Activated T-cell treated with anti-CD3 and anti-CD28 coated beads, Interleukin-2, amount 50 U/mL, for 72 hours (primary cell): ENCODE results near the gene CDKAL1. TPM values are rescaled to one million over a fixed set of nuclear protein-coding genes. Genes with fewer than 3 reads are reported as not detected.
A peak's percentile ranks its signal among the peaks of the same experiment; 100 is the strongest.
"Not testable (repeated sequence)": the region's sequence is repeated elsewhere in the genome, so short reads cannot be mapped to it uniquely, and the experiment has no call there.

Experiments
- ATAC-seq, 2 donors: fragments of 150-1000 bp; cut with Tn5 transposase; replicated peaks in 1 of 2; 2 replicates each; pipeline ENCODE4 v1.10.0; 2021; ENCODE audit warnings: moderate library complexity in 2 of 2, mild to moderate bottlenecking in 1 of 2
- DNase-seq, 2 donors: peaks; one replicate each; pipeline ENCODE4 v3.0.0; 2021 to 2022; ENCODE audit warnings: mixed read lengths in 1 of 2
- H3K27ac Mint-ChIP-seq: one replicate; pipeline ENCODE4 v1.8.0; 2022; ENCODE audit warnings: mild to moderate bottlenecking, moderate library complexity, mixed read lengths
- H3K27me3 Mint-ChIP-seq: one replicate; pipeline ENCODE4 v1.8.0; 2022; ENCODE audit warnings: low read depth, mixed read lengths
- H3K36me3 Mint-ChIP-seq, 2 donors: one replicate each; pipeline ENCODE4 v1.8.0; 2022; ENCODE audit warnings: mixed read lengths in 2 of 2, mild to moderate bottlenecking in 1 of 2; ENCODE audit not compliant: insufficient read depth in 2 of 2
- H3K4me1 Mint-ChIP-seq: one replicate; pipeline ENCODE4 v1.8.0; 2022; ENCODE audit warnings: low read depth, mixed read lengths
- H3K4me3 Mint-ChIP-seq, 2 donors: one replicate each; pipeline ENCODE4 v1.8.0; 2022; ENCODE audit warnings: mild to moderate bottlenecking in 2 of 2, mixed read lengths in 2 of 2, moderate library complexity in 2 of 2
- H3K9me3 Mint-ChIP-seq, 2 donors: one replicate each; pipeline ENCODE4 v1.8.0; 2022; ENCODE audit warnings: mixed read lengths in 2 of 2
- total RNA-seq, 2 donors: library from RNA; stranded (reverse); gene quantifications; one replicate each; pipeline ENCODE4 v1.2.3, GENCODE V29; 2022

CDKAL1 gene
- total RNA-seq, 2 donors from 2014 or later = 25.9 to 29.8 TPM

- H3K36me3 Mint-ChIP-seq = no peaks in the 10 kb centered on the region
- peaks cover 0 to 2% of the 10 kb centered on the region in 2 donors for H3K9me3 Mint-ChIP-seq
- no peak overlapping the region for H3K4me3 Mint-ChIP-seq
- no peak for DNase-seq
- no peak overlapping the region for H3K27ac Mint-ChIP-seq
- no peaks in the 10 kb centered on the region for H3K27me3 Mint-ChIP-seq
- ATAC-seq = no peak
- no peaks in the 10 kb centered on the region for H3K4me1 Mint-ChIP-seq
Measured at GRCh38 chr6:21037453-21037852, 503.2 kb downstream of the CDKAL1 start.

GRCh38 chr6:21039926-21040325, 505.7 kb downstream of the CDKAL1 start:
- Mint-ChIP-seq H3K27me3 (no peaks in the 10 kb centered on the region), H3K4me3 (no peak overlapping the region), H3K27ac (no peak overlapping the region), H3K36me3 (no peaks in the 10 kb centered on the region), H3K9me3 (no peaks in the 10 kb centered on the region), H3K4me1 (no peaks in the 10 kb centered on the region)
- no peak for DNase-seq
- no peak for ATAC-seq

GRCh38 chr6:21045135-21045700, 511.0 kb downstream of the CDKAL1 start:
- no peak overlapping the region for H3K4me3 Mint-ChIP-seq

DNA sequence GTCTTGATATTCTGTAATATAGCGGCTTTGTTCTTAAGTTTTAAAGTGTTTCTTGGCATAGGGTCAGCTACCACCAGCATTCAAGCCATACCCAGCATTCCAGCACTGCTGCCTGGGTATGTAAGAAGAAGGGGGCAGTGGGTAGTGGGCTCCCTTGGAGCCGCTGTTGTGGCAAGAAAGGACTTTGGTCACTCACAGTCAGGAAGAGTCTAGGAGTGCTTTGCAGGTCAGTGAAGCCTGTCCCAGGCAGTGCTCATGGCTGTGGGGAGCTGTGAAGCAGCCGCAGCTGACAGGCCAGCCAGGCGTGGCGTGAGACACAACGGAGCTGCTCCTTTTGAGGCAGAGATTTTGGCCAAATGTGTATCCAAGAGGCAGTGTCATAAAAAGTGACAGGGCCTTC, 512.0 kb downstream of the CDKAL1 start:
- Mint-ChIP-seq H3K27me3 (no peaks in the 10 kb centered on the region), H3K36me3 (no peaks in the 10 kb centered on the region), H3K27ac (no peak overlapping the region), H3K4me1 (no peaks in the 10 kb centered on the region), H3K4me3 (no peak overlapping the region), H3K9me3 (no peaks in the 10 kb centered on the region)
- no peak for DNase-seq
- ATAC-seq = no peak

More at GRCh38 chr6:21045135-21045700, 511.0 kb downstream of the CDKAL1 start:
- no peak for ATAC-seq
- Mint-ChIP-seq H3K9me3 (no peaks in the 10 kb centered on the region), H3K27me3 (no peaks in the 10 kb centered on the region), H3K27ac (peak overlapping the region; percentile 19), H3K4me1 (no peaks in the 10 kb centered on the region), H3K36me3 (no peaks in the 10 kb centered on the region)
- DNase-seq = no peak

DNA sequence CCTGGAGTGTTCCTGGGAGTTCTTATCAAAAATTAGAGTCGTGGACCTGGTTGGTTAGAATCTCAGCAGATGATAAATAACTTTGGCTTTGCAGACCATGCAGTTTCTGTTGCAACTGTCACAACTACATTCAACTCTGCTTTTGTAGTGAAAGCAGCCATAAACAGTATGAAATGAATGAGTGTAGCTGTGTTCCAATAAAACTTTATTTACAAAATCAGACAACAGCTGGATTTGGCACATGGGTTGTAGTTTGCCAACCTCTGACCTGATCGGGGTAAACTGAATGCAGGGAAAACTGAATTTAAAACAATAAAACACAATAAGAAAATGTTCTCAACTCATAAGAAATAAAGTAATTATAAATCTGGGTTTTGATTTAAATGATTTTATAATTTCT, 513.8 kb downstream of the CDKAL1 start:
- Mint-ChIP-seq H3K27ac (no peak overlapping the region), H3K4me1 (no peaks in the 10 kb centered on the region), H3K9me3 (no peaks in the 10 kb centered on the region), H3K36me3 (peaks cover 0 to 2% of the 10 kb centered on the region in 2 donors), H3K27me3 (no peaks in the 10 kb centered on the region), H3K4me3 (no peak overlapping the region)
- ATAC-seq = no peak
- no peak for DNase-seq

- ATAC-seq = no peak
- Mint-ChIP-seq H3K9me3 (no peaks in the 10 kb centered on the region), H3K27ac (no peak overlapping the region), H3K36me3 (peaks cover 0 to 6% of the 10 kb centered on the region in 2 donors), H3K4me3 (no peak overlapping the region), H3K27me3 (no peaks in the 10 kb centered on the region), H3K4me1 (no peaks in the 10 kb centered on the region)
- DNase-seq = no peak
Measured at GRCh38 chr6:21049148-21049547, 514.9 kb downstream of the CDKAL1 start.

DNA sequence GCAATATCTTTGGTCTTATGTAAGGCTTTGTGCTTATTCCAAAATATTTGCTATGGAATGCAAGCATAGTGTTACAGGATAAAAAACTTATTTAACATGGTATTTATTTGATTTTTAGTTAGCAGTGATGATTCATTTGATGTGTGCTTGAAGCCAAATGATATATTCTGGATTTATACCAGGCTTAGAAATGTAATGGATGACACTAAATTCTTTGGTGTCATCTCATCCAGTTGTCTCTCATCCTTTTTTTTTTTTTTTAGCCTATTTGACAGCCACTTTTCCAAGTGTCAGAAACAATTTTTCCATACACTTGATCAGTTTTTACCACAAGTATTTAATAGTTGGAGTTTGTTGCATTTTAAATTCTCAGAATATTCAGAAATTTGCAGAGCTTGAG, 515.3 kb downstream of the CDKAL1 start:
- no peak overlapping the region for H3K4me3 Mint-ChIP-seq
- H3K27me3 Mint-ChIP-seq = no peaks in the 10 kb centered on the region
- H3K27ac Mint-ChIP-seq = no peak overlapping the region
- H3K9me3 Mint-ChIP-seq = no peaks in the 10 kb centered on the region
- ATAC-seq (no peak), DNase-seq (no peak)
- peaks cover 0 to 6% of the 10 kb centered on the region in 2 donors for H3K36me3 Mint-ChIP-seq
- H3K4me1 Mint-ChIP-seq = no peaks in the 10 kb centered on the region

GRCh38 chr6:21050935-21051334, 516.7 kb downstream of the CDKAL1 start:
- Mint-ChIP-seq H3K27ac (no peak overlapping the region), H3K4me3 (no peak overlapping the region), H3K27me3 (no peaks in the 10 kb centered on the region), H3K9me3 (peaks cover 2% of the 10 kb centered on the region in 2 donors), H3K4me1 (no peaks in the 10 kb centered on the region), H3K36me3 (peaks cover 4 to 10% of the 10 kb centered on the region in 2 donors)
- DNase-seq (no peak), ATAC-seq (no peak)

DNA sequence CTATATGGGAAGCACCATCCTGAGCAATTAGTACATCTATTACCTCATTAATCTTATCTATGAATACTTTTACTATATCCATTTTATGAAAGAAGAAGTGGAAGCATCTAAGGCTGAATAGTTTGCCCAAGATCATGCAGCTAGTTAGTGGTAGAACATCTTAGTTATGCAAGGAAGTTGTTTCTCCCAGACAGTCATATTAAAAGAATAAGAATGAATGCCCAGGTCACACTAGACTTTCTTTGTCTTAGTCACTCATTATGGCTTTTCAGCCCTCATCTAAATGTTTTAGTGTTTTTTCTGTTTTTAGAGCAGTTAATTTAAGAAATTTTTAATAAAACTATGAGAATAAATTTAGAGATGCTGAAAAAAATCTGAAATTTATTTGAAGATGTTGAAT, 517.5 kb downstream of the CDKAL1 start:
- no peak overlapping the region for H3K4me3 Mint-ChIP-seq
- ATAC-seq = no peak
- H3K27me3 Mint-ChIP-seq = no peaks in the 10 kb centered on the region
- DNase-seq = no peak
- H3K27ac Mint-ChIP-seq = no peak overlapping the region
- no peaks in the 10 kb centered on the region for H3K4me1 Mint-ChIP-seq
- peaks cover 10 to 13% of the 10 kb centered on the region in 2 donors for H3K36me3 Mint-ChIP-seq
- peaks cover 2 to 5% of the 10 kb centered on the region in 2 donors for H3K9me3 Mint-ChIP-seq

GRCh38 chr6:21053612-21054011, 519.4 kb downstream of the CDKAL1 start:
- ATAC-seq = no peak
- Mint-ChIP-seq H3K4me3 (no peak overlapping the region), H3K36me3 (peaks cover 17 to 21% of the 10 kb centered on the region in 2 donors), H3K27me3 (no peaks in the 10 kb centered on the region), H3K27ac (peak overlapping the region; percentile 80), H3K9me3 (peaks cover 6 to 13% of the 10 kb centered on the region in 2 donors), H3K4me1 (no peaks in the 10 kb centered on the region)
- no peak for DNase-seq

GRCh38 chr6:21055480-21055879, 521.2 kb downstream of the CDKAL1 start:
- not testable (repeated sequence) for H3K4me3 Mint-ChIP-seq, DNase-seq, ATAC-seq, H3K27ac Mint-ChIP-seq, H3K4me1 Mint-ChIP-seq, H3K27me3 Mint-ChIP-seq
- Mint-ChIP-seq H3K36me3 (peaks cover 23 to 25% of the 10 kb centered on the region in 2 donors), H3K9me3 (peaks cover 8 to 13% of the 10 kb centered on the region in 2 donors)

DNA sequence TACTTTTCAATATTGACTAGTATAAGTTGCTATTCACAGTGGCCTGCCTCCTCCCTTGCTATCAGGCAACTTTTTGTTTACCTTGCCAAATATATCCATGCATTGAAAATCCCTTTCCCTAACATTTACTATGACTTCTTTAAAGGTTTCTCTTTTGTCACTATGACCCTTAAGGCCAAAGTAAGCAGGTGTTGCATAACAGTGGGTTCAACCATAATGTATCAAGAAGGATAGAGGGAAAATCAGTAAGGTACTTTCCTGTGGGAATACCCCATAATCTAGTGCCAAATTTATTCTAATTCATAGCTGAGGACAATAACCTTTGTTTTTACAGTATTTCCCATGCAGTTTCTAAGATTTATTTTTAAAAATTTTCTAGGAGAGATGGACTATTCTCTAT, 527.6 kb downstream of the CDKAL1 start:
- Mint-ChIP-seq H3K4me1 (no peaks in the 10 kb centered on the region), H3K36me3 (peaks cover 14 to 23% of the 10 kb centered on the region in 2 donors), H3K4me3 (no peak overlapping the region), H3K9me3 (peaks cover 6 to 8% of the 10 kb centered on the region in 2 donors), H3K27me3 (no peaks in the 10 kb centered on the region), H3K27ac (no peak overlapping the region)
- DNase-seq (no peak), ATAC-seq (no peak)

- H3K36me3 Mint-ChIP-seq = peaks cover 4 to 16% of the 10 kb centered on the region in 2 donors
- peaks cover 0 to 1% of the 10 kb centered on the region in 2 donors for H3K9me3 Mint-ChIP-seq
- no peaks in the 10 kb centered on the region for H3K4me1 Mint-ChIP-seq
- no peaks in the 10 kb centered on the region for H3K27me3 Mint-ChIP-seq
- no peak overlapping the region for H3K4me3 Mint-ChIP-seq
- ATAC-seq (no peak), DNase-seq (no peak)
- H3K27ac Mint-ChIP-seq = no peak overlapping the region
Measured at GRCh38 chr6:21064756-21065340, 530.6 kb downstream of the CDKAL1 start.

DNA sequence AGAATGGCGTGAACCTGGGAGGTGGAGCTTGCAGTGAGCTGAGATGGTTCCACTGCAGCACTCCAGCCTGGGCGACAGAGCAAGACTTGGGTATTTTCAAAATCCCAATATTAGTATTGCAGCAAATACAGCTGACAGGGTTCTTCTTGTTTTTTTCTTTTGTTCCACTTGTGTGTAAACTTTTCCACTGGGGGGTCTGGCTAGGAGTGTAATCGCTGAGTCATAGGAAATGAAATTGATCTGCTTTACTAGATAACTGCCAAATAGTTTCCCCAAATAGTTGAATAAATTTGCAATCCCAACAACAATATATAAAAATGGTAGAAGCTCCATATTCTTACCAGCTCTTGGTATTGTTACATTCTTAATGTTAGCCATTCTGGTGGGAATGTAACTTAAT, 533.3 kb downstream of the CDKAL1 start:
- no peaks in the 10 kb centered on the region for H3K4me1 Mint-ChIP-seq
- H3K27ac Mint-ChIP-seq = no peak overlapping the region
- H3K27me3 Mint-ChIP-seq = no peaks in the 10 kb centered on the region
- peaks cover 15 to 28% of the 10 kb centered on the region in 2 donors for H3K36me3 Mint-ChIP-seq
- no peak overlapping the region for H3K4me3 Mint-ChIP-seq
- no peak for DNase-seq
- peaks cover 2% of the 10 kb centered on the region in 2 donors for H3K9me3 Mint-ChIP-seq
- ATAC-seq = no peak
